Measurements from ENCODE around the gene ALDH1B1.

DNA sequence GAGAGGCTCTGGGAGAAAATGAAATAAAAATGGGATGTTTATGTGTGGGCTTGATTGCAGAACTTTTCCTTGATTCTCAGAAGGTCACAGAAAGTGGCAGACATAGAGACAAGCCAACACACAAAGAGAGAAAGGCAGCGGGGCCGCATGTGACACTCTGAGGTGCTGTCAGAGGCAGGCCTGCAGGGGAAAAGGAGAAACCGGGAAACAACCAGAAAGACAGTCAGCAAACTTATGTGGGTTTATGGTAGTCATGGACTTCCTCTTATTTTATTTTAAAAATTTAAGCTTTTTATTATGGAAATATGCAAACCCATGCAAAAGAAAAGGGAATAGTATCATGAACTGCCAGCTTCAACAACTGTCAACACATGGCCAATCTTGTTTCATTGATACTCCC is 48.0 kb downstream of the ALDH1B1 start:
- TF ChIP-seq, protein P1, sequence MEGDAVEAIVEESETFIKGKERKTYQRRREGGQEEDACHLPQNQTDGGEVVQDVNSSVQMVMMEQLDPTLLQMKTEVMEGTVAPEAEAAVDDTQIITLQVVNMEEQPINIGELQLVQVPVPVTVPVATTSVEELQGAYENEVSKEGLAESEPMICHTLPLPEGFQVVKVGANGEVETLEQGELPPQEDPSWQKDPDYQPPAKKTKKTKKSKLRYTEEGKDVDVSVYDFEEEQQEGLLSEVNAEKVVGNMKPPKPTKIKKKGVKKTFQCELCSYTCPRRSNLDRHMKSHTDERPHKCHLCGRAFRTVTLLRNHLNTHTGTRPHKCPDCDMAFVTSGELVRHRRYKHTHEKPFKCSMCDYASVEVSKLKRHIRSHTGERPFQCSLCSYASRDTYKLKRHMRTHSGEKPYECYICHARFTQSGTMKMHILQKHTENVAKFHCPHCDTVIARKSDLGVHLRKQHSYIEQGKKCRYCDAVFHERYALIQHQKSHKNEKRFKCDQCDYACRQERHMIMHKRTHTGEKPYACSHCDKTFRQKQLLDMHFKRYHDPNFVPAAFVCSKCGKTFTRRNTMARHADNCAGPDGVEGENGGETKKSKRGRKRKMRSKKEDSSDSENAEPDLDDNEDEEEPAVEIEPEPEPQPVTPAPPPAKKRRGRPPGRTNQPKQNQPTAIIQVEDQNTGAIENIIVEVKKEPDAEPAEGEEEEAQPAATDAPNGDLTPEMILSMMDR (IDR thresholded peaks at IDR 0.05), result no peak
- no peak for TF ChIP-seq POLR2A (IDR thresholded peaks at IDR 0.05)

All from heart left ventricle (tissue), 13 donors.